Osteoblast (primary cell): ENCODE measurements around the gene WDR7. TPM values are rescaled to one million over a fixed set of nuclear protein-coding genes. Genes with fewer than 3 reads are reported as not detected.
A peak's percentile ranks its signal among the peaks of the same experiment; 100 is the strongest.

Experiments used
- DNase-seq: peaks from one replicate; pipeline ENCODE4 v3.0.0; 2011; ENCODE audit warnings: low spot score, mixed read lengths; ENCODE audit not compliant: insufficient read length; ENCODE audit errors: missing footprints
- H2AFZ ChIP-seq: 2 replicates; pipeline ENCODE4 v1.6.0; 2011; ENCODE audit warnings: mild to moderate bottlenecking, low read length
- H3K27ac ChIP-seq: 2 replicates; pipeline ENCODE4 v1.5.1; 2011; ENCODE audit warnings: mild to moderate bottlenecking, low read depth, low read length, moderate library complexity
- H3K27me3 ChIP-seq: 2 replicates; pipeline ENCODE4 v1.6.0; 2012; ENCODE audit warnings: mild to moderate bottlenecking, control low read depth, inconsistent platforms, low read length, moderate library complexity; ENCODE audit not compliant: insufficient read depth
- H3K36me3 ChIP-seq: 2 replicates; pipeline ENCODE4 v1.5.1; 2011; ENCODE audit warnings: mild to moderate bottlenecking, low read length, control low read depth, moderate library complexity; ENCODE audit not compliant: insufficient read depth
- H3K4me1 ChIP-seq: 2 replicates; pipeline ENCODE4 v1.5.1; 2011; ENCODE audit warnings: mild to moderate bottlenecking, low read length, control low read depth, moderate library complexity; ENCODE audit not compliant: insufficient read depth
- H3K4me2 ChIP-seq: 2 replicates; pipeline ENCODE4 v1.6.0; 2011; ENCODE audit warnings: mild to moderate bottlenecking, low read length; ENCODE audit not compliant: insufficient read depth
- H3K4me3 ChIP-seq: fragments of 200-600 bp; sonication (generic); 3 replicates; pipeline ENCODE4 v1.5.1; 2012; ENCODE audit warnings: mild to moderate bottlenecking, low read length, inconsistent platforms; ENCODE audit not compliant: insufficient read depth
- H3K79me2 ChIP-seq: 2 replicates; pipeline ENCODE4 v1.6.0; 2012; ENCODE audit warnings: mild to moderate bottlenecking, low read length, control low read depth, inconsistent platforms; ENCODE audit not compliant: insufficient read depth
- H3K9me3 ChIP-seq: 2 replicates; pipeline ENCODE4 v1.5.1; 2011; ENCODE audit warnings: low read depth, low read length, control low read depth
- H4K20me1 ChIP-seq: 2 replicates; pipeline ENCODE4 v1.6.0; 2012; ENCODE audit warnings: mild to moderate bottlenecking, low read length, control low read depth; ENCODE audit not compliant: insufficient read depth
- CTCF ChIP-seq: IDR thresholded peaks from 2 replicates; pipeline ENCODE4 v1.5.1; 2011; ENCODE audit warnings: mild to moderate bottlenecking, low read depth, low read length, moderate library complexity; ENCODE audit errors: extremely low read depth
- total RNA-seq: library from RNA; depleted of rRNA; stranded (reverse); fragments of >200 nt; gene quantifications from 2 replicates; pipeline ENCODE4 v1.2.3, GENCODE V29; 2012

The WDR7 gene
- total RNA-seq: 23.2 and 29.2 TPM in 2 replicates

- Histone ChIP-seq H3K4me2 (peak within 1 kb of the TSS; percentile 92), H3K9me3 (no peaks in the 10 kb centered on the region), H3K4me1 (peaks cover 14% of the 10 kb centered on the region), H3K27ac (peak within 1 kb of the TSS; percentile 74), H3K36me3 (no peaks in the 10 kb centered on the region), H3K4me3 (peak within 1 kb of the TSS; percentile 100), H3K79me2 (peaks cover 49% of the 10 kb centered on the region), H2AFZ (peak within 1 kb of the TSS; percentile 99), H3K27me3 (no peaks in the 10 kb centered on the region), H4K20me1 (peaks cover 4% of the 10 kb centered on the region)
- peak; percentile 88 for DNase-seq
- TF ChIP-seq CTCF: no peak
Measured at GRCh38 chr18:56650944-56651770, at the start of gene WDR7. Gene WDR7, plus strand, starts transcription at chr18:56651359. Its CDS starts 21,157 bp downstream, at chr18:56672516.

GRCh38 chr18:56606618-56607017, 44.5 kb upstream of the WDR7 start:
- no peak overlapping the region for H3K4me3 ChIP-seq
- TF ChIP-seq CTCF: no peak
- H3K4me2 ChIP-seq: no peak overlapping the region
- H4K20me1 ChIP-seq: peaks cover 2% of the 10 kb centered on the region
- H3K9me3 ChIP-seq: no peaks in the 10 kb centered on the region
- H2AFZ ChIP-seq: no peak overlapping the region
- DNase-seq: peak; percentile 9
- H3K27ac ChIP-seq: no peak overlapping the region
- peaks cover 2% of the 10 kb centered on the region for H3K79me2 ChIP-seq
- H3K36me3 ChIP-seq: peaks cover 46% of the 10 kb centered on the region
- no peaks in the 10 kb centered on the region for H3K27me3 ChIP-seq
- H3K4me1 ChIP-seq: no peaks in the 10 kb centered on the region

- H3K4me3 ChIP-seq: no peak overlapping the region
- H3K4me1 ChIP-seq: no peaks in the 10 kb centered on the region
- H4K20me1 ChIP-seq: no peaks in the 10 kb centered on the region
- peaks cover 63% of the 10 kb centered on the region for H3K36me3 ChIP-seq
- no peak overlapping the region for H3K4me2 ChIP-seq
- DNase-seq: no peak
- no peak for TF ChIP-seq CTCF
- H3K79me2 ChIP-seq: peaks cover 18% of the 10 kb centered on the region
- no peaks in the 10 kb centered on the region for H3K27me3 ChIP-seq
- H3K27ac ChIP-seq: no peak overlapping the region
- no peaks in the 10 kb centered on the region for H3K9me3 ChIP-seq
- H2AFZ ChIP-seq: no peak overlapping the region
Measured at GRCh38 chr18:56615738-56616520, 35.2 kb upstream of the WDR7 start.

GRCh38 chr18:56627991-56628390, 23.2 kb upstream of the WDR7 start:
- Histone ChIP-seq H3K27ac (no peak overlapping the region), H3K9me3 (no peaks in the 10 kb centered on the region), H3K4me2 (no peak overlapping the region), H3K36me3 (peaks cover 7% of the 10 kb centered on the region), H3K4me1 (no peaks in the 10 kb centered on the region), H4K20me1 (peaks cover 62% of the 10 kb centered on the region), H2AFZ (no peak overlapping the region), H3K4me3 (no peak overlapping the region), H3K79me2 (peaks cover 89% of the 10 kb centered on the region), H3K27me3 (no peaks in the 10 kb centered on the region)
- no peak for TF ChIP-seq CTCF
- peak; percentile 4 for DNase-seq
